ENCODE results near the gene BAG1.

- no peak for TF ChIP-seq CTCF (IDR thresholded peaks at IDR 0.05)
- no peak for TF ChIP-seq POLR2A (IDR thresholded peaks at IDR 0.05)
These were observed 31.7 kb downstream of the BAG1 start for GRCh38 chr9:33232815-33233214.

Data from uterus (tissue), 2 donors.